D341Med (cell line): ENCODE results near the gene RBBP5.

Experiments used
- DNase-seq: peaks from one replicate; pipeline ENCODE4 v3.0.0; 2012; ENCODE audit warnings: low spot score

RBBP5 gene

DNA sequence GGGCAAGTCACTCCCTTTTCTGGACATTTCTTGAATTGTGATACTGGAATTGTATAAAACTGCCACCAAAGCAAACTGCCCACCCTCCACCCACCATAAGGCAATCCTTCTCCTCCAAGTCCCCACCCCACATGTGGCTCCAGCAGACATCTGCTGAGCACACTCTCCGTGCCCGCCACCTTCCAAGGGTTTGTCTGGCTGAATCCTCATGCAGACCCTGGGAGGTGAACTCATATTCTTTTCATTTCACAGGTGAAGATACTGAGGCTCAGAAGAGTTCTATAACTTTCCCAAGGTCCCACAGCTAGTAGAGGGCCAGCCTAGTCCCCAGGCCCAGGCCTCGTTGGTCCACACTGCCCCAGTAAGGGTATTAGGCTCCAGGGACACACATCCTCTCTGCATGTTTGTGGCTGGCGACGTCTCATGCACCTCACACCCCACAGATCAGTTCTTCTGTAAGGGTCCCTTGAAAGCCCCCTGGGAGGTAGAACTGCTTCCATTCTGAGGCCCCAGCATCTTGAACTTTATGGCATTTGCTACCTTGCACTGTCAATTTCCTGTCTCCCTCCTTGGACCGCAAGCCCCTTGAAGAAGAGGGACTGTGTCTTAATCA is 64.7 kb downstream of the RBBP5 start:
- DNase-seq: no peak

- DNase-seq: peak; percentile 88
Observed at GRCh38 chr1:205056188-205056611, 65.6 kb downstream of the RBBP5 start.

GRCh38 chr1:205054013-205054412 is 67.8 kb downstream of the RBBP5 start:
- DNase-seq: no peak

DNA sequence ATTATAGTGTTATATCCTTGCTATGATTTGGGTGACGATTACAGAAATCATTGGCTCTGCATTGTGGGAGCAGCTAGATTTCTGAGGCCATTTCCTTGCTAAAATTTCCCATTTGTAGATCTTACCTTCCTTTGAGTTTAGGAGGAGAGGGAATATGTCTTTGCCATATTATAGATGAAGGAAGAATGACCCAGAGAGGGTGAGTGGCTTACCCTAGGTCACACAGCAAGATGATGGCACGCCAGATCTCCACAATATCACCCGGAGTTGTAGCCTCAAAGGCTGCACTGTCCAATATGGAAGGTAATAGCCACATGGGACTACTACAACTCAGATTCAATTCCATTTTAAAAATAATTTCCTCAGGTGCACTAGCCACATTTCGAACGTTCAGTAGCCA is 68.5 kb downstream of the RBBP5 start:
- DNase-seq: no peak

DNA sequence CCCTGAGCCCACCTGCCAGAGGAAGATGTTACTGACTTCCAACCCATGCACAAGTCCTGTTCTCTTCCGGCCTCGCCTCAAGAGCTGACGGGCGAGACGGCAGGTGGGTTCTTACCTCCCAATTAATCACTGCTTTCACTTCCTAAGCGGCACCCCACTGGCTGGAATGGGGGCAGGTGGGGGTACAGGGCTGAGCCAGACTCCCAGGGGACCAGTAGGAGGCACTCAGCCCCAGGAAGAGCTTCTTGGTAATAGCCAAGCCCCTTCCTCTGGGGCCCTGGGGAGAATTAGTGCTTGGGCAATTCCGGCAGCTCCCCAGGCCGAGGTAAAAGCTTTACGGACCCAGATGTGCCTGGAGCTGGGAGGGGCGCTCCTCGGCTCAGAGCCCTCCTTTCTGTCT is 69.1 kb downstream of the RBBP5 start:
- DNase-seq: peak; percentile 66

GRCh38 chr1:205049479-205049878 is 72.3 kb downstream of the RBBP5 start:
- no peak for DNase-seq

DNA sequence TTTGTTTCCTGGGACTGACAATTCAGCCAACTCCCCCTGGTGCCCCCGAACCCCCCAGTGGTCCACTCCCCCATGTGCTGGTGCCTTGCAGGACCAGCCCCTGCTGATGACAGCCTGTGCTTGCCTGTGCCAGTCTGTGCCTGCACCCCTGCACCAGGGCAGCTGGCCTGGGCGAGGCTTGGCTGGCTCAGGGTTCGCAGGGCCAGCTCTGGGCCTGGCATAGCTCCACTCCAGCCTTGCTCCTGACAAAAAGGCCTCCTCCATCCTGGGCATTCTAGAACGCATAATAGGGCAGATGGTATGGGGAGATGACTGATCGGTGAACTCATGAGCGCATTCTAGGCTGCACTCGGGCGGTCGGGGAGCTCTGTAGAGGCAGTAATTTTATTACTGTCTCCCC is 73.4 kb downstream of the RBBP5 start:
- DNase-seq: no peak

DNA sequence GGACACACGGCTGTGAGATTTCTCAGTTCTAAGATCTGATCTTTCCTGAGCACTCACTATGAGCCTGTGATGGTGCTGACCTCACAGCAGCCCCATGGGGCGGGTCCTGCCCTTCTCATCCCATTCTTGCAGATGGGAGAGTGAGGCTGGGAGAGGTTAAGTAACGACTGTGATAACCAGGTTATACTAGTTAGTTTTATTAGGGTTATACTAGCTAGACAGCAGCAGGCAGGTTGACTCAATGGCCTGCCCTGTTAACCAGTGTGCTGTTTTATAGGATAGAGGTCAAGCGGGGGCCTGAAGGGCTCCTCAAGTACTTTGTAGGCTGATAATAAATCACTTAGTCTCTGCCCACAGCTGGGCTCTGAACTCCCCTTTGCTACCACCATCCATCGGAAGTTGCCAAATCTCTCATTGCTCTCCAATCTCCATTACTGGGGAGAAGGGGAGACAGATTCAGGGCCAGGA is 74.0 kb downstream of the RBBP5 start:
- DNase-seq: no peak

DNA sequence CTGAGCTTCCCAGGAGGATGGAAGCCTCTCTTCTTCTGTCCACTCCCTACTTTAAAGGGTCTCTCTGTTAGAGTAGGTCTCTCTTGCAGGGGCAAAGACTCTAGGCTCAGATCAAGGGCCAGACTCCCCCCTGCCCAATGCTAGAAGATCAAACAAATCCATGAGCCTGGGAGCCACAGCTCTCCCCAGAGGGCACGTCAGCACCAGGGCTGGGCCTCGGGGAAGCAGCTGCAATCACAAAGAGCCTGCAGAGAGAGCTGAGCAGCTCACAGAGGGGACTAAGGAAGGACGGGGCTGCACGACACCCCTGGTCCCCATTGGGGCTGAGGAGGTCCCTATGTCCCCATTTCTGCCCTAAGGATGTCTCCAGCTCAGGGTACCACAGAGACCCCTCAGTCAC is 74.9 kb downstream of the RBBP5 start:
- DNase-seq: no peak

DNA sequence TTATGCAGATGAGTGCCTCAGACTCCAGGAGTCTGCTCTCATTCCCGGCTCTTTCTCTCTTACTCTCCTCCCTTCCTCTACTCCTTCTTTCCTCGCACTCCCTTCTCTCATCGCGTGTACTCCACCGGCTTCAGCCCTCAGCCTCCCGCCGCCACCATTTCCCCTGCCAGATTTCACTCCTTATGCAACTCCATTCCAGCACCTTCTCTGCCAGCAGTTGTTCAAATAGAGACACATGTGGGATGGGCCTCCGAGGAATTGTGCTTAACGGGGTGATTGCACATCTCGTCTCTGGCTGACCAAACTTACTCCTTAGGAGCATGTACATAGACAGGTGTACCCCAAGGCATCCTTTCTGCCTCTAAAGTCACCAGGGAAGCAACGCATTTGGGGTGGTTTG is 76.6 kb downstream of the RBBP5 start:
- DNase-seq: no peak

- DNase-seq: no peak
Observed at GRCh38 chr1:205044741-205045140, 77.0 kb downstream of the RBBP5 start.

DNA sequence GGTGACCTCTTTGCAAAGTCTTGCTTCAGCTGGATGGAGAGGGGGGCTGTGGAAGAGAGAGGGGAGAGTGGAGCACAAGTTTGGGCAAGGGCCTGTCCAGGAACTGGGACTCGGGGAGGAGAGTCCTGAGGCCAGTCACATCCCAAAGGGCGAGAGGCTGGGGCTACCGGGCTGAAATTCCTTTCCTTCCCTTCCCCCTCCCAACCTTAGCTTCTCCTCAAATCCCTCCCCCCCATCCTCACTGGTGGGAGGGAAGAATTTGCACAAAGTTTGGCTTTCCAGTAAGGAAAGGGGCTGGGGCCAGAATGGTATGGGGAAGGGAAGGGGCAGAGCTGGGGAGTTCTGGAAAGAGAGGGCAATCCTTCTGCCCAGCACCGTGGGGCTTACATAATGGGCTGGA is 77.9 kb downstream of the RBBP5 start:
- DNase-seq: no peak

DNA sequence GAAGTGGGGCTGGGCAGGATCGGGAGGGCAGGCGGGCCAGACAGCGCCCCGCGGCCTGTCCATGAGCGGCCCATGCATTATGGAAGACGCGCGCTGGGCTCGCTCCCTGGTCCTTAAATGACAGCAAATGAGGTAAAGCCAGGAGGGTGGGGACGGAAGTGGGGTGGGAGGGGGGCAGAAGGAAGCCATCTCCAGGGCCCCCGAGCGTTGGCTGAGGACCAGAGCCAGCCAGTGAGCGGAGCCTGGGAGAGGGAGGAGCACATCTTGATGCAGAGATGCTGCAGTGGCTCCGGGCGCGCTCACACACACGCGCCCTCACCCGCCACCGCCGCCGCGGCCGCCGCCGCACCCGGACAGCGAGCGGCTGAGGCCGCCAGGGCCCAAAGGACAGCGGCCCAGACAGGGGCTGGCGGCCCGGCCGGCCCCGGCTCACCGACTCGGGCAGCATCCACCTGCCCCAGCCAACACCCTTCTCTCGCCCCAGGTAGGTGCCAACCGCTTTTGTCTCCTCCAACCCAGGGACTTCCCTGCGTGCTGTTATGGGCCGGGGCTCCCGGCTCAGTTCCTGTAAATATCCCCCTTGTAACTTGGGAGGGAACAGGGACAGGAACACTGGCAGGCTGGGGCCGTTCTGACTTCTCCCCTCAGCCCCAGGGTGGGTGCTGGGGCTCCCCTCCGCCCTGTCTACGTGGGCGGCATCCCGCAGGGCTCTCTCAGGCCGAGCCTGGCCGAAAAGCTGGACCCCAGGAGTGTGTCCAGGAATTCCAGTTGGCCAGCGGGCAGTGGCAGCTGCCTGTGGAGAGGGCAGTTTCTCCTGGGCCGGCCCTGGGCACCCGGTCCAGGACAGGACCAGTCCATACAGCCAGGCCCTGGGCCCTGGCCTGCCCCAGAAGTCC is 78.6 kb downstream of the RBBP5 start, which contains the start of gene CNTN2:
TSS of gene CNTN2 (plus strand) at position 302 of the 896 bp plus-strand sequence. CDS start 9,974 bp downstream, outside the sequence.
- no peak for DNase-seq

GRCh38 chr1:205041998-205042910 is 79.5 kb downstream of the RBBP5 start:
- DNase-seq: no peak

GRCh38 chr1:205041001-205041715 is 80.6 kb downstream of the RBBP5 start:
- DNase-seq: no peak

DNA sequence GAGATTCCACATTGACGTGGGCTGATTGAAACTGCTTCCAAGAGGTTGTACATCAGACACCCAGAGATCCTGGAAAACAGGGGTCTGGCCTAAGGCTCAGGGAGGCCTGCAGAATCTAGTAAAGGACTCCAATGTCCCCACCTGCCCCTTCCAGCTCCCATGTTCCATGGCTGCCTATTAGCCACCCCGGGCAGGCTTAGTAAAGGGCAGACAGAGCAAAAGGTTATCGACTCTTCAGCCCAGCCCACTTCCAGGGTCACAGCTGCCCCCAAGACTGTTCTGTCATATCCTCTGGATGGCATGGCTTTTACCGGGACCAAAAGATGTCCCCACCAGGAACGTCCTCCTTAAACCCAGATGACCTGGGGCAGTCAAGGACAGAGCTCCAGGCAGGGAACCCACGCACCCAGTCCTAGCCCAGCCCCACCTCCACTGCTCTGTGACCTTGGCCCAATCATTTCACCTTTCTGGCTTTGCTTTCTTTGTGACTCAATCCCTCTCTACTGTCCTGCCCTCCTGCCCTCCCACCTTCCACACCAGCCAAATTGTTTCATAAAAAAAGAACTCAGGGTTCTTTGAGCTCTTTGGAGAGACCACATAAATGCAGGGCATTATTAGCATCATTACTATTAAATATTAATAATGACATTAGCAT is 83.5 kb downstream of the RBBP5 start:
- DNase-seq: no peak

DNA sequence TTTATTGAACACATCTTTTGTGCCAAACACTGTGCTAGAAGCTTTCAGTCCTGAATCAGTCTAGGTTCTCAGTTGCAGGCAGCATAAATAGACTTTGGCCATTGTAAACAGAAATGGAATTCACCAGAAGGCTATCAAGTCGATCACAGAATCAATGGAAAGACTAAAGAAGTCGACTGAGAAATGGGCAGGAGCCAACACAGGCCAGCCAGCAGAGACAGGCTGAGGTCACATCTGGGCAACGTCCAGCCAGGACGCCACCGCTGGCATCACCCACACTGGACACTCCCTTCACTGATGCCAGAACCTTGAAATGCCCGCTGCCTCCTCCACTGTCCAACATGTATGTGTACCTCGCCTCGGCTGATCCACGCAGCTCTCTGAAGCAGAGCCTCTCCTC is 84.2 kb downstream of the RBBP5 start:
- no peak for DNase-seq
